GM06990 (cell line): ENCODE results near the gene KCNJ15.
"Not testable (repeated sequence)": the region's sequence is repeated elsewhere in the genome, so short reads cannot be mapped to it uniquely, and the experiment has no call there.

Source experiments
- DNase-seq: peaks from one replicate; pipeline ENCODE4 v3.0.0-alpha.2; 2011; ENCODE audit not compliant: insufficient read length; ENCODE audit errors: extremely low read depth
- H3K27me3 ChIP-seq: replicated peaks from 2 replicates; pipeline ENCODE4 v1.6.0; 2011; ENCODE audit warnings: low read length; ENCODE audit not compliant: control insufficient read depth, insufficient read depth
- H3K36me3 ChIP-seq: 2 replicates; pipeline ENCODE4 v1.5.1; 2011; ENCODE audit warnings: low read length; ENCODE audit not compliant: control insufficient read depth, insufficient read depth
- H3K4me3 ChIP-seq: replicated peaks from 2 replicates; pipeline ENCODE4 v1.5.1; 2011; ENCODE audit warnings: low read depth, mild to moderate bottlenecking, control low read depth, low read length
- CTCF ChIP-seq: IDR thresholded peaks from 2 replicates; pipeline ENCODE4 v1.5.1; 2011; ENCODE audit warnings: low read length, control low read depth, mild to moderate bottlenecking, inconsistent platforms; ENCODE audit not compliant: insufficient read depth, poor library complexity, severe bottlenecking

Gene KCNJ15

GRCh38 chr21:38246511-38246910, 10.3 kb upstream of the KCNJ15 start:
- Histone ChIP-seq H3K4me3 (no peak overlapping the region), H3K36me3 (no peaks in the 10 kb centered on the region), H3K27me3 (no peaks in the 10 kb centered on the region)
- no peak for DNase-seq
- TF ChIP-seq CTCF: no peak

DNA sequence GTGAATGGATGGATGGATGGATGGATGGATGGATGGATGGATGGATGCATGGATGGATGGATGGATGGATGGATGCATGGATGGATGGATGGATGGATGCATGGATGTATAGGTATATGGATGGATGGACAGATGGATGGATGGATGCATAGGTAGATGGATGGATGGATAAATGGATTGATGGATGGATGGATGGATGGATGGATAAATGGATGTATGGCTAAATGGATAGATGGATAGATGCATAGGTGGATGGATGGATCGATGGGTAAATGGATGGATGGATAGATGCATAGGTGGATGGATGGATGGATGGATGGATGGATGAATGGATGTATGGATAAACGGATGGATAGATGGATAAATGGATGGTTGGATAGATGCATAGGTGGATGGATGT, 9.7 kb upstream of the KCNJ15 start:
- DNase-seq, H3K36me3 ChIP-seq, H3K4me3 ChIP-seq, H3K27me3 ChIP-seq: not testable (repeated sequence)

GRCh38 chr21:38247738-38248510, 8.9 kb upstream of the KCNJ15 start:
- H3K36me3 ChIP-seq: no peaks in the 10 kb centered on the region
- DNase-seq: no peak
- H3K27me3 ChIP-seq: no peaks in the 10 kb centered on the region; the same call in none of the 2 replicates
- H3K4me3 ChIP-seq: no peak overlapping the region
- TF ChIP-seq CTCF: no peak

DNA sequence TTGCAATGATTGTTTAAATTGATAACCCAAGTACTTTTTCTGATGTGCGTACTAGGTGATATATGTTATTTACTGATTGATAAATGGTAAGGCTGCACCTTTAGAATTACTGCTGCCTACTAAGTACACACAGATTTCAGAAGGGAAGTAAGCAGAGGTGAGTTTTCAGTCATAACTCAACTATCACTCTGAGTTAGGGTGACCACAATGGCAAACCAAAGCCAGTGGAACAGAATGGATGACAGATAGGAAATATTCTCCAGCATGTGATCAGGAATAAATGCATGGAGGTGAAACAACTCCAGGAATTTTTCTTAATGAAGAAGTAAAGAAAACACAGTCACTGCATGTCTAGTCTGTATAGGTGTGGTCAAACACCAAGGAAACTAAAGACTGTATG, 7.5 kb upstream of the KCNJ15 start:
- Histone ChIP-seq H3K36me3 (no peaks in the 10 kb centered on the region), H3K4me3 (no peak overlapping the region), H3K27me3 (no peaks in the 10 kb centered on the region; the same call in none of the 2 replicates)
- TF ChIP-seq CTCF: no peak
- no peak for DNase-seq

DNA sequence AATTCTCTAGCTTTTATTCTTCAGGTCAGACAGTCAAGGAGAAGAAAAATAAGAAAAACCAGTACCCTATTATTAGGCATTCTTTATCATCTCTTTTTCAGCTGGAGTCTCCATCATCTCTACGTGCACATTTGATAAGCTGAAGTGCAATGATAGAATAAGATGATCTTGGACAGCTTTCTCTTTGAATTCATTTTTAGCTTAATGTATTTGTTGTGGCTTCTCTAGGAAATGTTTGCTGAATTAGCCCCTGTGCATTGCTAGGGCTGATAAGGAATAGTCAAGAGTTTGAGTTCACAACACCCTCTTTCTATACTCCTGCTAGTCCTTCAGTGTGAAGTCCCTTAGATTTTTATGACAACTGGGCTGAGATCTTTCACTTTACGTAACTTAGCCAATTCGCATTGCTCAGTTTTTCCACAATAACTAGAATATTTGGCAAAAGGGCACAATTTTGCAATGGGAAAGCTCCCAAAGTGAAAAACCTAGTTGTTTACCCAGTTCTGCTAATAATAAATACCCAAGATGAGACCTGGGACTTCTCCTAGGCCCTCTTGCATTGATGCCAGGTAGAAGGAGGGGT, 7.0 kb upstream of the KCNJ15 start:
- H3K36me3 ChIP-seq: no peaks in the 10 kb centered on the region
- no peak for TF ChIP-seq CTCF
- H3K4me3 ChIP-seq: no peak overlapping the region
- DNase-seq: no peak
- no peaks in the 10 kb centered on the region; the same call in none of the 2 replicates for H3K27me3 ChIP-seq

- Histone ChIP-seq H3K27me3 (no peaks in the 10 kb centered on the region; the same call in none of the 2 replicates), H3K36me3 (no peaks in the 10 kb centered on the region), H3K4me3 (no peak overlapping the region)
- no peak for TF ChIP-seq CTCF
- no peak for DNase-seq
Measured at GRCh38 chr21:38250991-38251418, 5.8 kb upstream of the KCNJ15 start.
